AG10803 (cell line): ENCODE data around the gene GPR78.
A peak's percentile ranks its signal among the peaks of the same experiment; 100 is the strongest.

Experiments
- DNase-seq: peaks from one replicate; pipeline ENCODE4 v3.0.0; 2010; ENCODE audit warnings: low read depth
- H3K4me3 ChIP-seq: 2 replicates; pipeline ENCODE4 v1.5.1; 2011; ENCODE audit warnings: mild to moderate bottlenecking, low read length, control low read depth
- CTCF ChIP-seq: conservative IDR thresholded peaks from 2 replicates; pipeline ENCODE4 v1.5.1; 2011; ENCODE audit warnings: mild to moderate bottlenecking, low read length, control low read depth, inconsistent platforms

GPR78 gene

GRCh38 chr4:8596891-8597290 lies 16.7 kb downstream of the GPR78 start:
- no peak for TF ChIP-seq CTCF
- no peak for DNase-seq
- no peak overlapping the region for H3K4me3 ChIP-seq

GRCh38 chr4:8597319-8597718 lies 17.1 kb downstream of the GPR78 start:
- H3K4me3 ChIP-seq = no peak overlapping the region
- DNase-seq = no peak
- TF ChIP-seq CTCF = no peak

- TF ChIP-seq CTCF = no peak
- no peak overlapping the region for H3K4me3 ChIP-seq
- no peak for DNase-seq
Observed at GRCh38 chr4:8597791-8598190, 17.6 kb downstream of the GPR78 start.

- DNase-seq = no peak
- H3K4me3 ChIP-seq = no peak overlapping the region
- no peak for TF ChIP-seq CTCF
Observed at GRCh38 chr4:8598391-8599090, 18.3 kb downstream of the GPR78 start.

GRCh38 chr4:8599091-8599460 lies 18.9 kb downstream of the GPR78 start:
- H3K4me3 ChIP-seq = no peak overlapping the region
- no peak for DNase-seq
- TF ChIP-seq CTCF = no peak

GRCh38 chr4:8599657-8600056 lies 19.5 kb downstream of the GPR78 start:
- no peak for TF ChIP-seq CTCF
- no peak overlapping the region for H3K4me3 ChIP-seq
- DNase-seq = peak; percentile 79

- DNase-seq = no peak
- no peak overlapping the region for H3K4me3 ChIP-seq
- TF ChIP-seq CTCF = no peak
Observed at GRCh38 chr4:8600266-8600665, 20.1 kb downstream of the GPR78 start.
